NCI-H524 (cell line): ENCODE results near the gene IL20RB.
"Not testable (repeated sequence)": the region's sequence is repeated elsewhere in the genome, so short reads cannot be mapped to it uniquely, and the experiment has no call there.

Experiments
- DNase-seq, 2 experiments: peaks; one replicate each; lab custom pipeline; 2025; lab: John Stamatoyannopoulos, UW

Gene IL20RB

DNA sequence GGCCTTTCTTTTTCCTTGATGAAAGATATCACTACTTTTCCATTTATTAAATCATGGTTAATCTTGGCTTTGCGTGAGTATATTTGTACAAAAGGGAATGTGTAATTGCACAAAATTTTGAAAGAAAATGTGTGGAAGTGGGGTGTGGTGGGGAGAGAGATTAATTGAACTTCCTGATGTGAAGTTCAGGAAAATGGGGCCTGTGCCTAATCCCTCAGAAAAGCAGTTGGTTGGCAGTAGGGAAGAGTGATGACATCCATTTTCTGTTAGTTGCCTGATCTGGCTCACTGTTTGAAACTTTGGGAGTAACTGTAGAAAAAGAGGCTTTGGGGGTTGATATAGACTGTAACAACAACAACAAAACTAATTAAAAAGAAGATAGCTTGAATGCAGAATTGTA is 10.8 kb upstream of the IL20RB start:
- no peak for DNase-seq

DNA sequence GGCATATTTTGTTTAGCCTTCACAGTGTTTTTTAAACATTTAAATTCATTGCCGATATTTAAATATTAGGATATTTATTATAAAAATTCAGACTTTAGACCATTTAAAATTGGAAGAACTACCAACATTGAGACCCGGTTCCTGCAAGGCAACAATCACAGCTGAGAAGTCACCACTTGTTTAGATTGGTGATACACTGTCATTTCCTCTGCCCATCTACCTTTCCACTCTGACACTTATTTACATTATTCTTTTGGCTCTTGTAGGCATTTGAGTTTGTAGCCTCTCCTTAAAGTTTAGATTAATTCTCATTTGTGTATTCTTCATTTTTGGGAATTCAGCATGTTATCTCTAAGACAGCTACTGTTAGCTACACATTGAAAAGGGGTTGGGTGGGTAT is 10.3 kb upstream of the IL20RB start:
- DNase-seq = no peak

DNA sequence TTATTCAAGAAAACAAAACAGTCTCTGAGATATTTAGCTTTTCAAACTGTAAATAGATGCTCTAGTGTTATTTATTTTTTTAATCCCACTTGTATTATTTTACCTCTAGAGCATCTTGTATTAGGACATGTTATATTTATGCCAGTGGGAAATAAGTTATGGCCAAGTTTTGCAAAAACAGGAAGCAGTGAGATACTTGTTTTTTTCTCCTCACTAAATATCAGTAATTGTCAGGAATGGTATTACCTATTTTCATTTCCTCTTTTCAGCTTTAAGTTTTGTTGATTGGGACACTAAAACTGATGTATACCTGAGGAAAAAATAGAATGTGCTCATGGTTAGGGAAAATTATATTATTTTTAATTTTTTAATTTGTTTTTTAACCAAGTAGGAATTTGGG is 8.6 kb upstream of the IL20RB start:
- DNase-seq = no peak

DNA sequence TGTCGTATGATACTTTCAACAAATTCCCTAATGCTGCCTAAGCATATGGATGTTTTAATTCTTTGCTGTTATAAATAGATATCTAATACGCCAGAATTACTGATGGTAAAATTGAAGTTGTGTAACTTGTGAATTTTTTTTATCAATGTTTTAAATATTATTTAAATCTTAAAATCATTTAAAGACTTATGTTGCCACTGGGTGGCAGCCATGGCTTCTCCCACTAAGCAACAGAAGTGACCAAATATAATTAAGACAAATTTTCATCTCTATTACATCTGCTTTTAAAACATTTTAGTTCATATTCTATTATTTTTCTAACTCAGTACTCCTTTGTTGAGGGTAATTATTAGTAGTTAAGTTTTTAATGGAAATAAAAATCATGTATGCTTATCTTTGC is 8.1 kb upstream of the IL20RB start:
- no peak for DNase-seq

DNA sequence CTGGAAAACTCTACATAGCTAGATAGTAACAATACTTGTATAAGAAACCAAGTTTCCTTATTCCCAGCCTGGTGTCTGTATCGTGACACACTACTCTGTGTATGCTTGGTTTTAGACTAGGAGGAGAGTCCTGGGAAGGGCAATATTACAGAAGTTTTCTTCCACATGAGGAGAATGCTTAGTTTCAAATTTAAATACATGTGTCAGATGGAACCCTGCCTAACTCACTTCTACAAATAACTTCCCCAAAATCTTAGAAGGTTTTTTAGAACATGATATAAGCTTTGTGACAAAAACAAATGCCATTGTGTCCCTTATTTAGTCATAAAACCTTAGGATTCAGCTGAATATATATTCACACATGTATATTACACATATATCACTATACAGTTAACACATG is 7.2 kb upstream of the IL20RB start:
- no peak for DNase-seq

DNA sequence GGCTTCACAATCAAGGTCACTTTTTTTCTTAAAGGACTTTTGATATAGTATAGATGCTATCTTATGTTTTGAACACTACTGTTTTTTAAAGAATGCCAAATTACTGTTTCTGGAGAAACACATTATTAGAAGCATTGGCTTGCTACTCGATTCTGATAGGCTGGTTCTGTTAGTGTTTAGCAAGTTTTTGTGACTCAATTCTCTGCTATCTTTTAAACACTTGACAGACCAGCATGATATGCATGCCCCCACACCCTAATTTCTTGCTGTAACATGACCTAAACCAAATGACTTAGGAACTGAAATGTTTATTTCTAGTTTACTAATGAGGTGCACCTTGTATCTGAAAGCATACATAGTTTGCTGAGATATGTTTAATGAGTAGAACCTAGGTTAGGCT is 5.5 kb upstream of the IL20RB start:
- no peak for DNase-seq

DNA sequence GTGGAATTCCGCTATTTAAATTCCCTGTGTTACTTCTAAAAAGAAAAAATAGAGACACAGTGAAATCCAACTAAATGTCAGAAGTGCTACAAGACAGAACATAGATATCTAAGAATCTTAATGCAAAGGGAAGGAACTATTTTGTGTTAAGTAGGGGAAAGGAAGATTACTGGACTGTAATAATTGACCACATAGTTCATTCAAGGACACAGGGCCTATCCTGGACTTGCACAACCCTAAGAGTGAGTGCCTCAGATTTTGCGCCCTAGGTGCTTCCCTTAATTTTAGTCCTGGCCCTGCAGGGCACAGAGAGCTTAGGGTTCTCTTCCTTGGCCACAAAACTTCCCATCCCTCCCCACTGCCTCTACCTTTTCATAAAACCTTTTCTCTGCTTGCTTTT is 3.5 kb upstream of the IL20RB start:
- no peak for DNase-seq

DNA sequence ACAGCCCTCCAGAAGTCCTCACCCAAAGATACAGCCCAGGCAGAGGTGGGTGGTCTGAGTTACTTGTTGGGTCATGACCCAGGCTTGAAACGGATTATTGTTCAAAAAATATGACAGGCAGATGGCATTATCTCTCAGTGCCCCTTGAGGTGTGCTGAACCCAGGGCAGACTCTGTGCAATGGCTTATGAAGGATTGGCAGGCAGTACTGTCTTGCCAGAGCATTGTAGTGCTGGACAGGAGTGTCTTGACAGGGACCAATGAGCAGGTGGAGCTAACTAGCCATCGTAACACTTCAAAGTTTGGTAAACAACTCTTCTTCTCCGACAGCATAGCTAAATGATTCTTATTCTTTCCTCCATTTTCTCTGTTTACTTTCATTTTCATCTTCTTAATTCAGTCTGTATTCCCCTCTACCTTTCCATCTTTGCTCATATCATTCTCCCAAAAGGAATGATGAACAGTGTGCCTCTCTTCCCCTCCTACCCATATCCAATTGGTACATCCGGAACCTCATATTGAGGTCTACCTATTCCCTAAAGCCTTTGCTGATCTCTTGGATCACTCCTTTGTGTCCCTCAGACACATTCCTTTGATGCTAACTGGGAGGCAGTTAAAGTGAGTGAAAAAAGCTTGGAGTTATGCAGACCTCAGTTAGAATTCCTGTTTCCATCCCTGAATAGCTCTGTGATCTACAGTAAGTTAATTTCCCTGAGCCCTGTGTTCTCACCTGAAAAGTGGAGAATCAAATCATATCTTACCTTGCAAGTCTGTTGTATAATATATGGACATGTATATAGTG is 2.6 kb upstream of the IL20RB start:
- DNase-seq = no peak

DNA sequence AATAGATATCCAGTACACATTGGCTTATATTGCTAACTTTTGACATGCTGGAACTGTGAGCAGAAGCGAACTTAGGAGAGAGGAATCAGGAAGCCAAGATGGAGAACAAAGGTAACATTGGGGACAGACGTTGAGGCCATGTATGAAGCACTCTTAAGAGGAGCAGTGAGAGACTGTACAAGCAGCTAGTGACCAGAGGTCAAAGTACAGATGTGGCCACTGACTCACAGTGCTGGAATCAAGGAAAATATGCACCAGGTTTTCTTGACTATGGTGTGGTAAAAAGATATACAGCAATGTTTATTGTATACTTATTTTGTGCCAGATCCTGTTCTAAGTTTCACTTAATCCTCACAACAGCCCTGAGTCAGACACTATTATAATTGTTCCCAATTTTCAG is 2.0 kb upstream of the IL20RB start:
- DNase-seq = no peak

DNA sequence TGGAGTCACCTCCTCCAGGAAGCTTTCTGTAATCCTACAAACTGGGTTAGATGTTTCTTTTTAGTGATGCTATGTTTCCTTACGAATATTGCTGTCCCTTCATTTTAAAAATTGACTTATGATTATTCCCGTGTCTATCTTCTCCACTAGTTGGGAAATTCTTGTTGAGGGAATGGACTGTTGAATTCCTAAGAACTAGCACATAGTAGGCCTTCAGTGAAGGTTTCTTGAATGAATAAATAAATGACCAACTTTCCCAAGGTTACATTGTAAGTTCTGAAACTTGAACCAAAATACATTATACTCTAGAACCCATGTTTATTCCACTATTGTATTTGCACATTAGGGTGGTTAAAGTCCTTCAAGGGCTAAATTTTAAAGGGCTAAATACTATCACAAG is 812 bp upstream of the IL20RB start:
- DNase-seq = no peak

DNA sequence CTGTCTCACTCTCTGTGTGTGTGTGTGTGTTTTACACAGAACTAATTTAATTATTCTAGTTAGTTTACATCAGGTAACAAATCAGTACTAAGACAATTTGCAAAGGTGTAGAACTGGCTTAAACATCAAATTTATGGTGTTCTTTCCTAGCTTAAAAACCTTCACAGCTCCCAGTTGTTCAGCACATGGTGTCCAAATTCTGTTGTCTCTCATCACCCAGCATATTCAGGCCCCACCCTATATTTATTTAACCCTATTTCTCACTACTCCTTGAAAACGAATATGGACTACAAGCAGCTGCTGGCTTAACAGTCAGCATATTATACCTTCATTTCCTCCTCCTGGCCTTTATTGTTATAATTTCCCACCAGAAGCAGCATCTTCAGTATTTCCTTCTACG is 1.2 kb downstream of the IL20RB start:
- no peak for DNase-seq

DNA sequence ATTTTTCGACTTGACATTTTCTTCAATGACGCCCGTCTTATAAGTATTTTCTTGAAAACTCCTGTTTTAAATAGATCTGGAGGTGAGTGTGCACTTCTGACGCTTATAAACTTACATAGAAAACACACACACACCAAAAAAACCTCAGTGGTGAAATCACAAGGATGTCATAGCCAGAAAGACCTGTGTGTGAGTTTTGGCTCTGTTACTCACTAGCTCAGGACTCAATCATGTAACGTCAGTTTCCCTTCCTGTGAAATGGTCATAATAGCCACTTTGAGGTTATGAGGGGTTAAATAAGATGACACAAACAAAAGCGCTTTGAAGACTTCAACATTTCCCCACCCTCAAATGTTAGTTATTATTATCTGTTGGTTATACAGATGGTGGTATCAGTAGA is 1.8 kb downstream of the IL20RB start:
- DNase-seq = no peak

DNA sequence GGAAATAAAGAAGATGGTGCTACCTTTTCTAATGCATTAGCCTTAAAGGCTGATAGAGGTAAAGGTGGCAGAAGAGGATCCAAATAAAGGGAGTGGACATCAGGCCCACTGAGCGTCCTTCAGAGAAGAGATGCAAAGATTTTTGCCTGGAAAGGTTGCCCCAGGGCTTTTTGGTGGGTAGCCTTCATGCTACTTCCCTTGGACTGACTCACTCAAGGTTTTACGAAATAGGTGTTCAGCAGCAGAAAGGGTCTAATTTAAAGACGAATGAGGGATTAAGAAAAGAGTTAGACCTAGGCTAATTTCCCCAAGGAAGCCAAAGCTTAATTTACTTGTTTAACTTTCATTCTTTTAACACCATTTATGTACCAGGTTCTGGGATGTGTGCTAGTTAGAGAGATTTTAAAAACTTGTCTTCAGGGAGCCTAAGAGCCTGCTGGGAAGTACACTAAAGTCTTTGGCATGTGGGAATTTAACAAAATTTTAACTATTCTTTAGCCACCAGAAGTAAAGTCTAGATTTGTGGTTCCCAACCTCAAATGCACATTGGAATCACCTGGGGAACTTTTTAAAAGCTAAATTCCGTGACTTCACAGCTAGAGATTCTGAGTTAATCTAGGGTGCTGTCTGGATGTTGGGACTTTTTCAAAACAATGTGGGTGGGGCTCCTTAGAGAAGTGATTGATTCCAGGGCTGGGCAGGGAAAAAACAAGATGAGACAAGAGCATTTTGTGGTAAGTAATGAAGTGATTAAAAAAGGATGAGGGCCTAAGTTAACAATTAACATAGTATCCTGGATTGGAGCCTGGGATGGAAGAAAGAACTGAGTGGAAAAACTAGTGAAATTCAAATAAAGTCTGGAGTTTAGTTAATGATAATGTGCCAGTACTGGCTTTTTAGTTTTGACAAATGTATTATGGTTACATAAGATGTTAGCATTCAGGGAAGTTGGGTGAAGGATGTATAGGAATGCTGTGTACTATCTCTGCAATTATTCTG is 3.4 kb downstream of the IL20RB start:
- no peak for DNase-seq

DNA sequence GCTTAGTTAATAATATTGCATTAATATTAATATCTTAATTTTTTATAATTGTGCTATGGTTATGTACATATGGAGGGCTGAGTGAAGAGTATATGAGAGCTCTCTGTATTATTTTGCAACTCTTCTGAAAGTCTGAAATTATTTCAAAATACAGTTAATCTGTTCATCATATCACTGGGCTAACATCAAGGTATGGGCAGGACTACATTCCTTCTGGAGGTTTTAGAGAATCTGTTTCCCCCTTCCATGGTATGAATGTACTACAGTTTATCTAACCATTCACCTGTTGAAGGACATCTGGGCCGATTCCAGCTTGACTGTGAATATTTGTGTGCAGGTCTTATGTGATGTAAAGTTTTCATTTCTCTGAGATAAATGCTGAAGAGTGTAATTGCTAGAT is 5.1 kb downstream of the IL20RB start:
- no peak for DNase-seq

DNA sequence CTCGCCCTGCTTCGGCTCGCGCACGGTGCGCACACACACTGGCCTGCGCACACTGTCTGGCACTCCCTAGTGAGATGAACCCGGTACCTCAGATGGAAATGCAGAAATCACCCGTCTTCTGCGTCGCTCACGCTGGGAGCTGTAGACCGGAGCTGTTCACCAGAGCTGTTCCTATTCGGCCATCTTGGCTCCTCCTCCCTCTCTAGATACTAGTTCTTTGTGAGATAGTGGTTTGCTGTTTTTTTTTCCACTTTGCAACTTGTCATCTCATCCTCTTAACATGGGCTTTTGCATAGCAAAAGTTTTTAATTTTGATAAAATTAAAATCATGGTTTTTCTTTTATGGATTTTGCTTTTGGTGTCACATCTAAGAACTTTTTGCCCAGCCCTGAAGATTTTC is 11.8 kb downstream of the IL20RB start:
- DNase-seq = not testable (repeated sequence)

DNA sequence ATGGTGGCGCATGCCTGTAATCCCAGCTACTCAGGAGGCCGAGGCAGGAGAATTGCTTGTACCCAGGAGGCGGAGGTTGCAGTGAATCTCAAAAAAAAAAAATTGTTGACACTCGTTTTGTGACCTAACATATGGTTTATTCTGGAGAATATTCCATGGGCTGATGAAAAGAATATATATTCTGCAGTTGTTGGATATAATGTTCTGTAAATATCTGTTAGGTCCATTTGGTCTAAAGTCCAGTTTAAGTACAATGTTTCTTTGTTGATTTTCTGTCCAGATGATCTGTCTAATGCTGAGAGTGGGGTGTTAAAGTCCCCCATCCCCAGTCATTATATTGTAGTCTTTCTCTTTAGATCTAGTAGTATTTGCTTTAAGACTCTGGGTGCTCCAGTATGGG is 15.6 kb downstream of the IL20RB start:
- DNase-seq = no peak

DNA sequence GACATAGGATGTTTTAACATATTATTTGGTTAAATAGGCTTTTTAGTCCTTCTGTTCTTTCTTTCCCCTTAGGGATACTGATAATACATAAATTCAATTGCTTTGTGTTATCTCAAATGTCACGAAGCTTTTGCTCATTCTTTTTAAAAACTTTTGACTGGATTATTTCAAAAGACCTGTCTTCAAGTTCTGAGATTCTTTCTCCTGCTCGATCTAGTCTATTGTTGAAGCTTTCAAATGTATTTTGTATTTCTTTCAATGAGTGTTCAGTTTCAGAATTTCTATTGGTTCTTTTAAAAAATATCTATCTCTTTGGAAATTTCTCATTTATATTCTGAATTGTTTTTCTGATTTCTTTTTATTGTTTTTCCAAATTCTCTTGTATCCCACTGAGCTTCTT is 16.9 kb downstream of the IL20RB start:
- DNase-seq = no peak

DNA sequence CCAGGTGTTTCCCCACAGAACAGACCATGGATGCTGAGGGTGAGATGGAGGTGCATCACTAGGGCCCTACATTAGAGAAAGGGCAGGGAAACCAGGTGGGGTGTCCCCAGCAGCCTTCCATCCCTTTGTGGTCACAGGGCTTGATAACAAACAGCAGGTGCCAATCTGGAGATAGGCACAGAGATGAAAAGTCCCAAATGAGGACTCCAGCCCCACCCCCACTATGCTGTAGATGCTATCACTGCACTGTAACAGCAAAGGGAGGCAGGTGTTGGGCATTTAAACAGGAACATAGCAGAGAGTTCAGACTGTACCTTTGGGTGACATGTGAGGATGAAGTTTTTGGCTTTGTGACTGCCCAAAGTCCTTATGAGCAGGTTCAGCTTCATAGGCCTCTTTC is 21.4 kb downstream of the IL20RB start:
- DNase-seq = no peak

DNA sequence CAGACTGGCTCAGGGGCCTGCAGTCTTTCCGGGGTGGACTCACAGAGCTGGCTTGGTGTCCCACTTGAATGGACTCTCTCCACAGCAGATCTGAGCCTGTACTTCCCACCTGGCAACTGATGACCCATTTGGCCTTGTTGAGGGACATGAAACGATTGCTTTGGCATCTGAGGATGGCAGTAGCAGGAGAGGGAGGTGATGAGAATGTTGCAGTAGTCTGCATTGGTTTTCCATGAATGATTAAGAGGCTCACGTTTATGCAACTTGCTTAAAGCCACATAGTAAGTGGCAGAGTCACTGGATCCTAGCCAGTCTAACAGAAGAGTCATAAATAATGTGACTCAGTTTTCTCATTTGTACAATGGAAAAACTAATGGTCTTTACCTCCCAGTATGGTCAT is 21.9 kb downstream of the IL20RB start:
- DNase-seq = no peak

DNA sequence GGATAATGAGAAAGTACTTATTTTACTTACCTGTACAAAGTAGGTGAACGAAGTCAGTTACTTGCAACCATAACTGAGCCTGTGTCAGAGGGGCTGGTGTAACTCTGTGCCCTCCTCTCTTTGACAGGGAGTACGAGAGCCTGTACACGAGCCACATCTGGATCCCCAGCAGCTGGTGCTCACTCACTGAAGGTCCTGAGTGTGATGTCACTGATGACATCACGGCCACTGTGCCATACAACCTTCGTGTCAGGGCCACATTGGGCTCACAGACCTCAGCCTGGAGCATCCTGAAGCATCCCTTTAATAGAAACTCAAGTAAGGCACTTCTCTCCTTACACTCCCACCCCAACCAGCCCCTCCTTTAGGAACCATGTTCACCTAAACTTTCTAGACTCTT is 24.2 kb downstream of the IL20RB start:
- DNase-seq = no peak

DNA sequence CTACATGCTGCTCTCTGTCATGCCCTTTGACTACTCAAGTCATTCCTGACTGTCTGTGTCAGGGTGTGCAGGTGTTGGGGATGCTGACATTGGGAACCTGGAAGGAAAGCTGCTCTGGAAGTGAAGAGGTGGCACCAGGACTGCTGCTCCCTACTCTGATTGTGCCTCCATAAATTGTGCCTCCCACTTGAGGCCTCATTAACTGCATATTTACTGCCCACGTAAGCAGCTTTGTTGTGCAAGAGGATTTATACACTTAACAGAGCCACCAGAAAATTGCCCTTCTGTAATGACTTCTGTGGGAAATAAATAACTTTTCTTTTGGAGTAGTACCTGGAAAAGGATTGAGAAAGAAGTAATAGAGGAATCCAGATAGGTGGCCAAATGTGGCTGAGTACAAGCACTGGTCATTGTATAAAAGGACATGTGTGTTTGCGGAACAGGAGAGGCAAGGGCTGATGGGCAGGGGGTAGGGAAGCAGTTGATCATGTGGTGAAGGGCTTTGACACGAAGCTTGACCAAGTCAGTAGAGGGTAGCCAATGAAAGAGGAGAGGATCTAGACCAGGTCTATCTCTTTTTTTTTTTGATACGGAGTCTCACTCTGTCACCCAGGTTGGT is 24.8 kb downstream of the IL20RB start:
- no peak for DNase-seq

DNA sequence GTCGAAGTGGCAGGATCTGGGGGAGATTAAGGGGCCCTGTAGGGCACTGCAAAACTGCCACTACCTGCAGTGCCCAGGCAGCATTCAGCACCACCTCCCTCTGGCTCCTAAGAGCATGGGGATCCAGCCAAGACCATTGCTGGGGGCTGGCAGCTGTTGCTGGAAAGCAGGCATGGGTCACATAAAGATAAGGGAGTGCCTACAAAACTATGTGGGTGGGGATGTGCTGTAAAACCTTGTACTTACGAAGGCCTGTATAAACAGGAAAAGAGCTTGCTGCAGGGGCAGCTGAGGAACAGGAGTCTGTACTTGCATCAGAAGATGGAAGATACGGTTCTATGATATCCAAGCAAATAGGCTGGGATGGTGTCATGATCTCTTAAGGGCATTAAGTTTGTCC is 27.1 kb downstream of the IL20RB start:
- DNase-seq = no peak
